Ovary (tissue), 9 donors: ENCODE results near the gene PERCC1. TPM values are rescaled to one million over a fixed set of nuclear protein-coding genes. Genes with fewer than 3 reads are reported as not detected.
A peak's percentile ranks its signal among the peaks of the same experiment; 100 is the strongest.

Experiments
- DNase-seq, 5 donors: peaks; one replicate each; pipeline ENCODE4 v3.0.0-alpha.2; 2019 to 2020
- H3K27ac ChIP-seq, 2 donors: fragments of 200-600 bp; one replicate each; pipeline versions ENCODE4 v1.5.1 to v1.8.0; 2019 to 2022
- H3K27me3 ChIP-seq: fragments of 200-600 bp; one replicate; pipeline ENCODE4 v1.8.0; 2022
- H3K36me3 ChIP-seq: fragments of 200-600 bp; sonication (generic); one replicate; pipeline ENCODE4 v1.5.1; 2019
- H3K4me1 ChIP-seq: one replicate; pipeline ENCODE4 v1.8.1; 2013; ENCODE audit warnings: mild to moderate bottlenecking, moderate library complexity; ENCODE audit not compliant: insufficient read depth
- H3K4me3 ChIP-seq: fragments of 200-600 bp; sonication (generic); one replicate; pipeline ENCODE4 v1.5.1; 2017
- H3K9me3 ChIP-seq, 2 donors: fragments of 200-600 bp in 1 of 2; sonication (generic) in 1 of 2; one replicate each; pipeline versions ENCODE4 v1.5.1 to v1.8.1; 2013 to 2019; ENCODE audit warnings: mild to moderate bottlenecking in 1 of 2, moderate library complexity in 1 of 2
- CTCF ChIP-seq, 3 donors: fragments of 450-650 bp in 2 of 3; fragments of 200-600 bp in 1 of 3; IDR thresholded peaks; one replicate each; pipeline versions ENCODE4 v1.5.1 to v1.8.0; 2016 to 2022; ENCODE audit warnings: antibody characterized with exemption in 3 of 3, mild to moderate bottlenecking in 1 of 3
- EP300 ChIP-seq: sonication (generic); formaldehyde crosslinking; IDR thresholded peaks from one replicate; pipeline ENCODE4 v1.6.1; 2017; ENCODE audit warnings: antibody characterized with exemption
- POLR2A ChIP-seq: fragments of 450-650 bp; IDR thresholded peaks from one replicate; pipeline ENCODE4 v1.6.1; 2017; ENCODE audit warnings: antibody characterized with exemption, mild to moderate bottlenecking, moderate library complexity
- WGBS, 3 donors: extraction: QIAGEN DNeasy Blood & Tissue Kit in 1 of 3; methylation state at CpG; one replicate each; pipeline versions ENCODE4 v1.1.5 to v1.1.7; 2013 to 2017; 5-methylcytosine and 5-hydroxymethylcytosine counted together
- intact Hi-C, 4 donors: fragments of 100-400 bp; cut with DNase I; formaldehyde crosslinking; loops; one replicate each; pipeline versions ENCODE4 v1.11.0 to v1.15.1; 2022 to 2023
- polyA plus RNA-seq, 2 donors: library from polyadenylated mRNA; stranded (reverse); fragments of 200-250 nt in 1 of 2; fragments of 350-450 nt in 1 of 2; fragmentation: Illumina TruSeq in 1 of 2; extraction: RNeasy Lipid Tissue Mini Kit (QIAGEN cat#74804) in 1 of 2; gene quantifications; one replicate each; pipeline ENCODE4 v1.2.3, GENCODE V29; 2013 to 2014
- total RNA-seq, 7 donors: library from RNA; depleted of rRNA in 2 of 7; stranded (reverse); fragments of >200 nt in 2 of 7; fragmentation: NEBNext Ultra II Directional in 3 of 7; extraction: Animal tissue kit (Norgen Biotek cat#: 25700) in 3 of 7; gene quantifications; one replicate each; pipeline versions ENCODE4 v1.1.0 to v1.2.4, GENCODE V29; 2016 to 2023
- donor health status: DM: no; HTN: no; CAD: no; lungs with moderate emphysema.
- donor health status: DM: no; HTN: no; CAD: no.
- donor health status: Bipolar disorder and iron deficiency.
- donor health status: DM: yes; HTN: yes; CAD: no.
- donor health status: DM: no; HTN: no; CAD: no.
- donor health status: DM: yes; HTN: yes; CAD: no.

Gene PERCC1
- total and polyA plus RNA-seq, 9 donors = 0.08 to 0.62 TPM; not detected in 7

GRCh38 chr16:1422076-1422475 lies 8.8 kb upstream of the PERCC1 start:
- Histone ChIP-seq H3K27me3 (no peaks in the 10 kb centered on the region), H3K9me3 (no peaks in the 10 kb centered on the region), H3K4me1 (peaks cover 4% of the 10 kb centered on the region), H3K27ac (peak overlapping the region in 1 of 2 donors; percentile 96), H3K36me3 (no peaks in the 10 kb centered on the region), H3K4me3 (no peak overlapping the region)
- TF ChIP-seq EP300 (no peak), CTCF (IDR thresholded peaks at IDR 0.05) (no peak), POLR2A (no peak)
- DNase-seq = no peak
- intact Hi-C loops = loop anchor here in 1 of 4 donors (10.0 kb wide), 1 partner anchor 73 kb away; the partner anchor contains the start of gene TELO2
- 87 to 92% (median 87%) methylated on average over 10 of the region's 10 CpGs for WGBS, 3 donors

- DNase-seq = no peak
- intact Hi-C loops = loop anchor here in 1 of 4 donors (10.0 kb wide), 1 partner anchor 71 kb away; the partner anchor contains the start of gene TELO2
- no peak overlapping the region for H3K27ac ChIP-seq
- peaks cover 4% of the 10 kb centered on the region for H3K4me1 ChIP-seq
- H3K36me3 ChIP-seq = no peaks in the 10 kb centered on the region
- 93 to 94% (median 93%) methylated on average over 12 of the region's 12 CpGs for WGBS, 3 donors
- H3K27me3 ChIP-seq = no peaks in the 10 kb centered on the region
- H3K9me3 ChIP-seq = no peaks in the 10 kb centered on the region
- TF ChIP-seq EP300 (no peak), CTCF (IDR thresholded peaks at IDR 0.05) (no peak), POLR2A (no peak)
- no peak overlapping the region for H3K4me3 ChIP-seq
Measured at GRCh38 chr16:1424028-1424427, 6.8 kb upstream of the PERCC1 start.

GRCh38 chr16:1425616-1426370 lies 5.1 kb upstream of the PERCC1 start:
- no peaks in the 10 kb centered on the region for H3K27me3 ChIP-seq
- DNase-seq = no peak
- intact Hi-C loops = loop anchor here in 1 of 4 donors (10.0 kb wide), 1 partner anchor 69 kb away; the partner anchor contains the start of gene TELO2
- 80 to 87% (median 83%) methylated on average over 16 of the region's 16 CpGs for WGBS, 3 donors
- TF ChIP-seq EP300 (no peak), CTCF (IDR thresholded peaks at IDR 0.05) (no peak)
- no peak overlapping the region for H3K27ac ChIP-seq
- H3K4me3 ChIP-seq = no peak overlapping the region
- H3K36me3 ChIP-seq = no peaks in the 10 kb centered on the region
- peaks cover 2% of the 10 kb centered on the region for H3K4me1 ChIP-seq
- no peaks in the 10 kb centered on the region for H3K9me3 ChIP-seq

GRCh38 chr16:1426734-1427471 lies 4.0 kb upstream of the PERCC1 start:
- TF ChIP-seq POLR2A = no peak
- no peak for TF ChIP-seq CTCF (IDR thresholded peaks at IDR 0.05)
- no peak for TF ChIP-seq EP300
- intact Hi-C loops = loop anchor here in 1 of 4 donors (10.0 kb wide), 1 partner anchor 68 kb away; the partner anchor contains the start of gene TELO2
- no peak for DNase-seq
- Histone ChIP-seq H3K36me3 (no peaks in the 10 kb centered on the region), H3K27me3 (no peaks in the 10 kb centered on the region), H3K27ac (no peak overlapping the region), H3K4me1 (peaks cover 2% of the 10 kb centered on the region), H3K4me3 (no peak overlapping the region), H3K9me3 (no peaks in the 10 kb centered on the region)
- WGBS, 3 donors = 60 to 63% (median 62%) methylated on average over 36 to 42 of the region's 42 CpGs
